K562 (cell line): ENCODE results near the gene CHRM4. TPM values are rescaled to one million over a fixed set of nuclear protein-coding genes. Genes with fewer than 3 reads are reported as not detected.
A peak's percentile ranks its signal among the peaks of the same experiment; 100 is the strongest.

Experiments
- ATAC-seq: fragments of 200-7000 bp; cut with Tn5 transposase; 3 replicates; pipeline ENCODE4 v1.9.1; 2020; ENCODE audit warnings: moderate library complexity
- BruUV-seq: library from RNA; stranded (reverse); fragments of 400-500 nt; replicated peaks from 2 replicates; lab custom pipeline; 2021; lab: Mats Ljungman, UMichigan
- CTCF ChIA-PET: fragments of 300-600 bp; formaldehyde crosslinking; extraction: SDS; loops from one replicate; lab custom pipeline; 2021; ENCODE audit warnings: low intra/inter-chr PET ratio; lab: Yijun Ruan, JAX
- POLR2A ChIA-PET: fragments of 300-600, 350-650 bp; sonication (Branson Sonifier 250); formaldehyde crosslinking; extraction: SDS; loops from one replicate; lab custom pipeline; 2021; ENCODE audit warnings: antibody characterized with exemption, inconsistent platforms; lab: Yijun Ruan, JAX
- DNase-seq, 4 experiments: peaks; one replicate each; pipeline versions ENCODE4 v3.0.0 to v3.0.0-alpha.2; 2011 to 2018; ENCODE audit warnings: low spot score in 3 of 4, mixed read lengths in 3 of 4; ENCODE audit errors: extremely low read depth in 1 of 4
- FAIRE-seq: peaks from 2 replicates; lab custom pipeline; 2011; peaks lifted over from hg19 to GRCh38; lab: Jason Lieb, UNC
- H2AFZ ChIP-seq: 2 replicates; pipeline ENCODE4 v1.6.0; 2011; ENCODE audit warnings: low read depth, low read length, control low read depth, inconsistent platforms
- H3K27ac ChIP-seq: fragments of 200-600 bp; 3 replicates; pipeline ENCODE4 v1.8.0; 2011; ENCODE audit warnings: low read depth, mild to moderate bottlenecking, control low read depth, inconsistent platforms, low read length, moderate library complexity, mixed read lengths; ENCODE audit errors: extremely low read depth
- H3K27me3 ChIP-seq, 2 experiments: fragments of 300-600 bp in 1 of 2; 2 replicates in 1 of 2; 3 replicates in 1 of 2; pipeline versions ENCODE4 v1.6.0 to v1.8.0; 2011; ENCODE audit warnings: inconsistent platforms in 2 of 2, low read length in 2 of 2, mild to moderate bottlenecking in 1 of 2, mixed read lengths in 1 of 2, moderate library complexity in 1 of 2; ENCODE audit not compliant: control insufficient read depth in 2 of 2, insufficient read depth in 2 of 2
- H3K36me3 ChIP-seq: fragments of 300-600 bp; 3 replicates; pipeline ENCODE4 v1.8.0; 2011; ENCODE audit warnings: mild to moderate bottlenecking, low read length, inconsistent platforms; ENCODE audit not compliant: control insufficient read depth, insufficient read depth
- H3K4me1 ChIP-seq, 2 experiments: fragments of 200-600 bp in 1 of 2; replicated peaks in 1 of 2; 2 replicates in 1 of 2; 3 replicates in 1 of 2; pipeline versions ENCODE4 v1.5.1 to v1.8.0; 2011; ENCODE audit warnings: inconsistent platforms in 2 of 2, low read length in 2 of 2, mild to moderate bottlenecking in 1 of 2, mixed read lengths in 1 of 2, moderate library complexity in 1 of 2; ENCODE audit not compliant: control insufficient read depth in 2 of 2, insufficient read depth in 2 of 2
- H3K4me2 ChIP-seq: 2 replicates; pipeline ENCODE4 v1.6.1; 2011; ENCODE audit warnings: low read length, control low read depth, inconsistent platforms, mixed read lengths; ENCODE audit not compliant: insufficient read depth
- H3K4me3 ChIP-seq: fragments of 200-600 bp; sonication (generic), shearing (Covaris generic); 2 replicates; pipeline ENCODE4 v1.5.1; 2016; ENCODE audit warnings: control low read depth, inconsistent platforms
- H3K79me2 ChIP-seq: fragments of 200-600 bp; 3 replicates; pipeline ENCODE4 v1.8.0; 2011; ENCODE audit warnings: low read length, inconsistent platforms; ENCODE audit not compliant: control insufficient read depth, insufficient read depth
- H3K9ac ChIP-seq, 2 experiments: 2 replicates each; pipeline versions ENCODE4 v1.6.0 to v1.6.1; 2011; ENCODE audit warnings: low read depth in 2 of 2, low read length in 2 of 2, control low read depth in 1 of 2, inconsistent platforms in 1 of 2, mild to moderate bottlenecking in 1 of 2, mixed read lengths in 1 of 2; ENCODE audit not compliant: insufficient read depth in 1 of 2
- H3K9me1 ChIP-seq: one replicate; pipeline ENCODE4 v1.6.0; 2011; ENCODE audit warnings: inconsistent platforms, mild to moderate bottlenecking, low read length, moderate library complexity; ENCODE audit not compliant: control insufficient read depth, insufficient read depth
- H3K9me3 ChIP-seq: replicated peaks from 2 replicates; pipeline ENCODE4 v1.5.1; 2011; ENCODE audit warnings: low read depth, low read length, inconsistent platforms; ENCODE audit not compliant: control insufficient read depth, insufficient read depth
- H4K20me1 ChIP-seq: replicated peaks from 2 replicates; pipeline ENCODE4 v1.6.1; 2011; ENCODE audit warnings: low read length, inconsistent platforms, mixed read lengths; ENCODE audit not compliant: control insufficient read depth, insufficient read depth
- CBX3 ChIP-seq, 2 experiments: IDR thresholded peaks; 1 replicate in 1 of 2; 2 replicates in 1 of 2; pipeline ENCODE4 v1.6.1; 2012; ENCODE audit warnings: inconsistent platforms in 2 of 2, low read length in 2 of 2, borderline replicate concordance in 1 of 2, control low read depth in 1 of 2
- CCAR2 ChIP-seq: fragments of 200-400 bp; formaldehyde crosslinking; IDR thresholded peaks from 2 replicates; pipeline ENCODE4 v1.6.1; 2017; ENCODE audit warnings: mild to moderate bottlenecking, low read depth, low read length
- E2F6 ChIP-seq, 2 experiments: IDR thresholded peaks; 2 replicates each; pipeline ENCODE4 v1.6.1; 2011; ENCODE audit warnings: borderline replicate concordance in 1 of 2, control low read depth in 1 of 2, low read depth in 1 of 2, low read length in 1 of 2, mild to moderate bottlenecking in 1 of 2, mixed read lengths in 1 of 2, moderate library complexity in 1 of 2; ENCODE audit not compliant: insufficient read depth in 1 of 2, insufficient read length in 1 of 2, poor library complexity in 1 of 2, severe bottlenecking in 1 of 2; ENCODE audit errors: extremely low read depth in 1 of 2
- IFI16 ChIP-seq: fragments of 250-450 bp; sonication (Bioruptor Pico); IDR thresholded peaks from 2 replicates; pipeline ENCODE4 v2.1.2; 2022; ENCODE audit warnings: mild to moderate bottlenecking, inconsistent platforms
- KDM1A ChIP-seq, 2 experiments: fragments of 450-650 bp; IDR thresholded peaks; 2 replicates each; pipeline ENCODE4 v1.6.1; 2016; ENCODE audit warnings: mild to moderate bottlenecking in 2 of 2
- MCM3 ChIP-seq: fragments of 450-650 bp; IDR thresholded peaks from 2 replicates; pipeline ENCODE4 v1.6.1; 2016
- PML ChIP-seq: IDR thresholded peaks from 2 replicates; pipeline ENCODE4 v1.6.1; 2012; ENCODE audit warnings: low read length, inconsistent platforms
- TEAD1 ChIP-seq, 2 experiments: fragments of 450-650 bp in 1 of 2; sonication (generic) in 1 of 2; formaldehyde crosslinking; IDR thresholded peaks; 2 replicates each; pipeline versions ENCODE4 v1.4.0 to v1.8.0; 2020 to 2022; ENCODE audit warnings: mild to moderate bottlenecking in 2 of 2, missing genetic modification reagents in 1 of 2
- TSC22D4 ChIP-seq: fragments of 450-650 bp; IDR thresholded peaks from 2 replicates; pipeline ENCODE4 v1.6.1; 2016; ENCODE audit warnings: missing genetic modification characterization, missing biosample characterization, control low read depth
- ZFX ChIP-seq: sonication (generic); formaldehyde crosslinking; IDR thresholded peaks from 2 replicates; pipeline ENCODE4 v1.8.0; 2022; ENCODE audit warnings: mild to moderate bottlenecking, missing genetic modification reagents, moderate library complexity
- ZNF282 ChIP-seq: sonication (generic); formaldehyde crosslinking; IDR thresholded peaks from 2 replicates; pipeline ENCODE4 v1.8.1; 2023; ENCODE audit warnings: missing genetic modification reagents
- ZNF436 ChIP-seq: fragments of 250-450, 450-650 bp; sonication (Bioruptor Pico); formaldehyde crosslinking; IDR thresholded peaks from 2 replicates; pipeline ENCODE4 v1.7.0; 2020; ENCODE audit warnings: mild to moderate bottlenecking
- ZNF717 ChIP-seq: fragments of 250-450 bp; sonication (Bioruptor Pico); IDR thresholded peaks from 2 replicates; pipeline ENCODE4 v1.5.0; 2021
- WGBS: fragments of 100-300 bp; shearing (Covaris generic); methylation state at CpG from one replicate; pipeline ENCODE4 v1.1.6; 2016; ENCODE audit warnings: low coverage, mixed read lengths; ENCODE audit not compliant: insufficient coverage; ENCODE audit errors: missing lambda C conversion rate; 5-methylcytosine and 5-hydroxymethylcytosine counted together
- in situ Hi-C: fragments of 300-500 bp; cut with MboI; formaldehyde crosslinking; loops from 4 replicates; pipeline ENCODE4 v1.15.0; 2018; ENCODE audit warnings: inconsistent platforms, mixed read lengths
- intact Hi-C: fragments of 100-400 bp; cut with micrococcal nuclease; formaldehyde crosslinking; loops from 2 replicates; pipeline ENCODE4 v1.14.2; 2022
- polyA plus RNA-seq, 8 experiments: library from polyadenylated mRNA; depleted of rRNA in 4 of 8; stranded (reverse) in 5 of 8; unstranded in 3 of 8; fragments of >200 nt; fragmentation: Nextera tagmentation in 2 of 8; fragmentation: Illumina TruSeq in 1 of 8; extraction: Ambion mirVana in 2 of 8; extraction: Trizol in 1 of 8; gene quantifications; 2 replicates each; pipeline versions ENCODE4 v1.2.1 to v1.2.3, GENCODE V29; 2011 to 2014; ENCODE audit warnings: inconsistent platforms in 1 of 8, missing spikeins in 1 of 8
- total RNA-seq, 7 experiments: library from RNA; depleted of rRNA in 6 of 7; stranded (reverse); fragments of >200 nt in 6 of 7; fragmentation: Illumina TruSeq in 2 of 7; extraction: Trizol in 2 of 7; gene quantifications; 2 replicates each; pipeline versions ENCODE4 v1.2.1 to v1.2.3, GENCODE V29; 2011 to 2021; ENCODE audit warnings: low replicate concordance in 1 of 7
- TF ChIP-seq, protein P1 (sequence below): fragments of 450-650 bp; IDR thresholded peaks from 2 replicates; pipeline ENCODE4 v1.6.1; 2018; ENCODE audit not compliant: partially characterized antibody

The CHRM4 gene
- total and polyA plus RNA-seq, 9 of the 15 experiments (the other 6 are each of a cell fraction or from before 2014, with no cell fraction given): 0.22 to 1.3 (median 0.40) TPM; not detected in 2

DNA sequence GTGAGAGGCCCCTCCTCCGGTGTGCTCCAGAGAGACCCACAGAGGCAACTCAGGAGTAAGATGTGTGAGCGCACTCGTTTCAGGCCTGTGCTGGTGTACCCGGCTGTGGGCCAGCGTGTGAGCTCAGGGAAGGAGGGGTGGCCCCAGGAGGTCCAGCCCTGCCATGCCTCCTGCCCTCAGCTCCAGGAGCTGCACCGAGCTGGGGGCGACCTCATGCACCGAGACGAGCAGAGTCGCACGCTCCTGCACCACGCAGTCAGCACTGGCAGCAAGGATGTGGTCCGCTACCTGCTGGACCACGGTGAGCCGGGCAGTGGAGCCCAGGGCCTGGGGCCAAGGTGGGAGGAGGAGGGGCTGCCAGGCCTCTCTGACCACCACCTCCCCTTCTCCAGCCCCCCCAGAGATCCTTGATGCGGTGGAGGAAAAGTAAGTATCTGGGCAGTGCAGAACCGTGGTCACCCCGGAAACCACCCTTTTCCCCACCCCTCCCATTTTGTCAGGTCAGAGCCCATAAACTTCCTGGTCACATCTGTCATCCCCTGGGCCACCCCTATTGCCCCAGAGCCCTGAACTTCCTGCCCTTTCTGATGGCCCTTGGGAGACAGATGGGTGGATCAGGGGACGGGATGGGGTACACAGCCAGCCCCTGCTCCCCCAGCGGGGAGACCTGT is 12.6 kb downstream of the CHRM4 start (continued):
- TF ChIP-seq, protein P1, sequence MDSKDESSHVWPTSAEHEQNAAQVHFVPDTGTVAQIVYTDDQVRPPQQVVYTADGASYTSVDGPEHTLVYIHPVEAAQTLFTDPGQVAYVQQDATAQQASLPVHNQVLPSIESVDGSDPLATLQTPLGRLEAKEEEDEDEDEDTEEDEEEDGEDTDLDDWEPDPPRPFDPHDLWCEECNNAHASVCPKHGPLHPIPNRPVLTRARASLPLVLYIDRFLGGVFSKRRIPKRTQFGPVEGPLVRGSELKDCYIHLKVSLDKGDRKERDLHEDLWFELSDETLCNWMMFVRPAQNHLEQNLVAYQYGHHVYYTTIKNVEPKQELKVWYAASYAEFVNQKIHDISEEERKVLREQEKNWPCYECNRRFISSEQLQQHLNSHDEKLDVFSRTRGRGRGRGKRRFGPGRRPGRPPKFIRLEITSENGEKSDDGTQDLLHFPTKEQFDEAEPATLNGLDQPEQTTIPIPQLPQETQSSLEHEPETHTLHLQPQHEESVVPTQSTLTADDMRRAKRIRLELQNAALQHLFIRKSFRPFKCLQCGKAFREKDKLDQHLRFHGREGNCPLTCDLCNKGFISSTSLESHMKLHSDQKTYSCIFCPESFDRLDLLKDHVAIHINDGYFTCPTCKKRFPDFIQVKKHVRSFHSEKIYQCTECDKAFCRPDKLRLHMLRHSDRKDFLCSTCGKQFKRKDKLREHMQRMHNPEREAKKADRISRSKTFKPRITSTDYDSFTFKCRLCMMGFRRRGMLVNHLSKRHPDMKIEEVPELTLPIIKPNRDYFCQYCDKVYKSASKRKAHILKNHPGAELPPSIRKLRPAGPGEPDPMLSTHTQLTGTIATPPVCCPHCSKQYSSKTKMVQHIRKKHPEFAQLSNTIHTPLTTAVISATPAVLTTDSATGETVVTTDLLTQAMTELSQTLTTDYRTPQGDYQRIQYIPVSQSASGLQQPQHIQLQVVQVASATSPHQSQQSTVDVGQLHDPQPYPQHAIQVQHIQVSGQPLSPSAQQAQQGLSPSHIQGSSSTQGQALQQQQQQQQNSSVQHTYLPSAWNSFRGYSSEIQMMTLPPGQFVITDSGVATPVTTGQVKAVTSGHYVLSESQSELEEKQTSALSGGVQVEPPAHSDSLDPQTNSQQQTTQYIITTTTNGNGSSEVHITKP: no peak
- no peak for TF ChIP-seq CCAR2
- TF ChIP-seq, all 486 proteins: peak for 10

GRCh38 chr11:46378296-46378695 is 13.3 kb downstream of the CHRM4 start:
- Histone ChIP-seq H3K4me3 (no peak overlapping the region), H2AFZ (no peak overlapping the region), H3K9me3 (no peaks in the 10 kb centered on the region), H3K4me2 (no peak overlapping the region), H3K4me1 (peaks cover 24 to 57% of the 10 kb centered on the region in 2 experiments), H3K9me1 (peaks cover 7% of the 10 kb centered on the region), H3K27ac (no peak overlapping the region), H3K79me2 (peaks cover 16% of the 10 kb centered on the region), H4K20me1 (no peaks in the 10 kb centered on the region; the same call in 1 of the 2 replicates), H3K36me3 (peaks cover 62% of the 10 kb centered on the region; the same call in 2 of the 3 replicates), H3K9ac (peak overlapping the region in 1 of 2 experiments; percentile 22; a peak in 1 of 4 replicates), H3K27me3 (no peaks in the 10 kb centered on the region)
- DNase-seq: no peak
- POLR2A ChIA-PET: interaction anchor here (0.7 to 2.3 kb wide), 4 partner anchors 13 to 26 kb away, joined by 3 to 10 read pairs (median 6); partner anchors contain the start of gene CHRM4
- BruUV-seq: no TSS peak
- 95% methylated on average over 10 of the region's 10 CpGs for WGBS
- intact Hi-C loops (no loop called here), in situ Hi-C loops (no loop called here)
- TF ChIP-seq CBX3 (IDR thresholded peaks at IDR 0.05; ENCODE audit: borderline replicate concordance in 1 of 2, low read length in 2 of 2) (no peak), TSC22D4 (tag) (no peak), TEAD1 (CRISPR knock-in tag; IDR thresholded peaks at IDR 0.05) (no peak), PML (no peak), E2F6 (IDR thresholded peaks at IDR 0.05; ENCODE audit: borderline replicate concordance in 1 of 2, extremely low read depth in 1 of 2, insufficient read depth in 1 of 2, insufficient read length in 1 of 2, low read depth in 1 of 2, low read length in 1 of 2, poor library complexity in 1 of 2, severe bottlenecking in 1 of 2) (no peak), MCM3 (no peak), KDM1A (IDR thresholded peaks at IDR 0.05) (no peak), ZNF282 (CRISPR knock-in tag) (no peak), ZFX (CRISPR knock-in tag) (no peak), ZNF436 (CRISPR knock-in tag) (no peak), ZNF717 (CRISPR knock-in tag) (no peak), IFI16 (CRISPR knock-in tag) (no peak)
- CTCF ChIA-PET: no interaction called here
- ATAC-seq: no peak
- FAIRE-seq: no peak
